ENCODE data around the gene KCNQ1.

DNA sequence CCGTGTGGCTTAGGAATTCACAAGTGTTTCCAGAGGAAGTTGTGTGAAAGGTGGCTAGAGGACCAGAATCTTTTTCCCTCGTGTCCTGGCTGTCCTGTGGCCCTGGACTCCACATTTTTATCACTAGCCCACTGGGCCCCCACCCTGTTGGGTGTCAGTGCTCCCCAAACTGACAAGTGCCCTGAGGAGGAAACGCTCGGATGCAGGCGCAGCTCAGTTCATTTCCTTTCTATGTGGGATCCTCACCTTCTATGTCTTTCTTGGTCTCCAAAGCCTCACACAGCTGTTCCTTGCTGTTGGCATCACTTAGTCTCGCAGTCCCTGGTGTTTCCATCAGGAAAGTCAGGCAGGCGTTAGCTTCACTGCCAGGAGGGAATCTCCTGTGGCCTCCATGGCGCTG lies 323.0 kb downstream of the KCNQ1 start:
- TF ChIP-seq, protein P1, sequence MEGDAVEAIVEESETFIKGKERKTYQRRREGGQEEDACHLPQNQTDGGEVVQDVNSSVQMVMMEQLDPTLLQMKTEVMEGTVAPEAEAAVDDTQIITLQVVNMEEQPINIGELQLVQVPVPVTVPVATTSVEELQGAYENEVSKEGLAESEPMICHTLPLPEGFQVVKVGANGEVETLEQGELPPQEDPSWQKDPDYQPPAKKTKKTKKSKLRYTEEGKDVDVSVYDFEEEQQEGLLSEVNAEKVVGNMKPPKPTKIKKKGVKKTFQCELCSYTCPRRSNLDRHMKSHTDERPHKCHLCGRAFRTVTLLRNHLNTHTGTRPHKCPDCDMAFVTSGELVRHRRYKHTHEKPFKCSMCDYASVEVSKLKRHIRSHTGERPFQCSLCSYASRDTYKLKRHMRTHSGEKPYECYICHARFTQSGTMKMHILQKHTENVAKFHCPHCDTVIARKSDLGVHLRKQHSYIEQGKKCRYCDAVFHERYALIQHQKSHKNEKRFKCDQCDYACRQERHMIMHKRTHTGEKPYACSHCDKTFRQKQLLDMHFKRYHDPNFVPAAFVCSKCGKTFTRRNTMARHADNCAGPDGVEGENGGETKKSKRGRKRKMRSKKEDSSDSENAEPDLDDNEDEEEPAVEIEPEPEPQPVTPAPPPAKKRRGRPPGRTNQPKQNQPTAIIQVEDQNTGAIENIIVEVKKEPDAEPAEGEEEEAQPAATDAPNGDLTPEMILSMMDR (IDR thresholded peaks at IDR 0.05), result no peak
- TF ChIP-seq POLR2AphosphoS5 (IDR thresholded peaks at IDR 0.05) (no peak), EP300 (IDR thresholded peaks at IDR 0.05) (no peak)
